ENCODE measurements around the gene MARK2. TPM values are rescaled to one million over a fixed set of nuclear protein-coding genes. Genes with fewer than 3 reads are reported as not detected.
A peak's percentile ranks its signal among the peaks of the same experiment; 100 is the strongest.

MARK2 gene
- total RNA-seq, 4 donors from 2014 or later = 47.0 to 91.0 (median 62.2) TPM

DNA sequence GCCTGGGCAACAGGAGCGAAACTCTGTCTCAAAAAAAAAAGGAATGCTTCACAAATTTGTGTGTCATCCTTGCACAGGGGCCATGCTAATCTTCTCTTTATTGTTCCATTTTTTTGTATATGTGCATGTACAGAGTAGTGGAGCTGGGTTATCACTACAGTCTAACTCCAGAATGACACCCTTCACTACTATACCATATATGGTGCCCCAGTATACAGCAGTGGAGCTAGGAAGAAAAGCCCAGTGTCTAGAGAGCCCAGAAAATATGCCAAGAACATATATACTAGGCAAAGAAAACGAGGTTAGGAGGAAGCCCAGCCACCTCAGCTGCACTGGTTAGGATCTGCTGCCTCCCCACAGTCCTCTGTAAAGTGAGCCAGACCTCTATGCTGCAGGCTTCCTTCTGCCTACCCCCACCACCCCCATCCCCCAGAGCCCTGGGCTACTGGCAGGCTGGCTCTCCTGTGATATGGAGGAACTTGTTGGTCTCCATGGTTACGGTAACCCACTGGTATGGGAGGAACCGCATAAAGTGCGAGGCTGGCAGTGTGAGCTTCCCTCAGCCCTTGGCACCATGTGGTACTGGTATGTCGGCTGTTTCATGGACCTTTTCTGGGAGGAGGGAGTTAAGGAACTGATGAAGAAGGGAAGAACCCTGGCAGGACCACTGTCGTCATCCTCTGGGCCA lies 43.8 kb downstream of the MARK2 start:
- no peak overlapping the region for H3K27ac ChIP-seq
- WGBS, 2 donors = 57 to 68% methylated on average over 4 to 5 of the region's 7 CpGs
- H3K4me1 ChIP-seq = peaks cover 38 to 87% (median 42%) of the 10 kb centered on the region in 3 donors

DNA sequence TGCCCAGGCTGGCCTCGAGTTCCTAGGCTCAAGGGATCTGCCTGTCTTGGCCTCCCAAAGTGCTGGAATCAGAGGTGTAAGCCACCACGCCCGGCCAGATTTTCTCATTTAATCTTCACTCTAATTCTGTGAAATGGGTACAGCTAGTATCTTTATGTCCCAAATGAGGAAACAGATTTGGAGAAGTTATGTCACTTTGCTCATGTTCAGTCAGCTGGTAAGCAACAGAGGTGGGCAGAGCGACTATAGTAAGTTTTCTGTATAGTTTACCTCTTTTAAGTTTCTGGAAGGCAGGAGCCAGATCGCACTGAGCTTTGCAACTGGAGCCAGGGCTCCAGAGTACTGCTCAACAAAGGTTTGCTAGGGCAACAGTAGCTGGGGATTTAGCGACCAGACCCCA lies 44.9 kb downstream of the MARK2 start:
- TF ChIP-seq POLR2A (IDR thresholded peaks at IDR 0.05) = no peak
- no peak for TF ChIP-seq CTCF (IDR thresholded peaks at IDR 0.05)
- peaks cover 0 to 22% (median 0%) of the 10 kb centered on the region in 3 donors for H3K36me3 ChIP-seq
- H3K27me3 ChIP-seq = no peaks in the 10 kb centered on the region
- H3K4me1 ChIP-seq = peaks cover 46 to 87% (median 51%) of the 10 kb centered on the region in 3 donors
- intact Hi-C loops (cut with DNase I) = no loop called here
- peak overlapping the region in 2 of 4 donors; percentile 3 to 12 for H3K27ac ChIP-seq
- 82 to 88% methylated on average over 4 to 6 of the region's 6 CpGs for WGBS, 2 donors
- no peaks in the 10 kb centered on the region for H3K9me3 ChIP-seq
- H3K4me3 ChIP-seq = no peak overlapping the region
- no peak for DNase-seq

More for the DNA sequence above, 43.8 kb downstream of the MARK2 start:
- Histone ChIP-seq H3K36me3 (peaks cover 0 to 22% (median 0%) of the 10 kb centered on the region in 3 donors), H3K27me3 (no peaks in the 10 kb centered on the region), H3K9me3 (no peaks in the 10 kb centered on the region), H3K4me3 (no peak overlapping the region)
- no peak for DNase-seq
- intact Hi-C loops (cut with DNase I) = no loop called here
- TF ChIP-seq POLR2A (IDR thresholded peaks at IDR 0.05) (no peak), CTCF (IDR thresholded peaks at IDR 0.05) (no peak)

GRCh38 chr11:63884196-63884932 lies 45.5 kb downstream of the MARK2 start:
- WGBS, 2 donors = 92 to 100% methylated on average over 2 to 3 of the region's 4 CpGs
- intact Hi-C loops (cut with DNase I) = no loop called here
- peaks cover 0 to 22% (median 0%) of the 10 kb centered on the region in 3 donors for H3K36me3 ChIP-seq
- H3K4me1 ChIP-seq = peaks cover 46 to 87% (median 51%) of the 10 kb centered on the region in 3 donors
- no peak for DNase-seq
- H3K9me3 ChIP-seq = no peaks in the 10 kb centered on the region
- TF ChIP-seq POLR2A (IDR thresholded peaks at IDR 0.05) (no peak), CTCF (IDR thresholded peaks at IDR 0.05) (no peak)
- no peak overlapping the region for H3K4me3 ChIP-seq
- peak overlapping the region in 2 of 4 donors; percentile 3 to 12 for H3K27ac ChIP-seq
- no peaks in the 10 kb centered on the region for H3K27me3 ChIP-seq

GRCh38 chr11:63887386-63887999 lies 48.6 kb downstream of the MARK2 start:
- Histone ChIP-seq H3K36me3 (peaks cover 0 to 35% (median 4%) of the 10 kb centered on the region in 3 donors), H3K4me3 (peak overlapping the region in 2 of 4 donors; percentile 39 to 61), H3K27me3 (no peaks in the 10 kb centered on the region), H3K4me1 (peaks cover 44 to 87% (median 69%) of the 10 kb centered on the region in 3 donors), H3K9me3 (no peaks in the 10 kb centered on the region), H3K27ac (peak overlapping the region; percentile 84 to 96 (median 91))
- no peak for DNase-seq
- TF ChIP-seq POLR2A (IDR thresholded peaks at IDR 0.05) (no peak), CTCF (IDR thresholded peaks at IDR 0.05) (no peak)
- 42 to 55% methylated on average over 4 to 6 of the region's 6 CpGs for WGBS, 2 donors
- intact Hi-C loops (cut with DNase I) = no loop called here

Data from esophagus squamous epithelium (tissue), 5 donors.